Activated CD4-positive, alpha-beta T cell treated with anti-CD3 and anti-CD28 coated beads, Interleukin-2, amount 10 ng/mL, durations not matched to agents 7 days and 5 days (primary cell): ENCODE measurements around the gene APBB2. TPM values are rescaled to one million over a fixed set of nuclear protein-coding genes. Genes with fewer than 3 reads are reported as not detected.

Source experiments
- total RNA-seq, 2 experiments: library from RNA; stranded (reverse); gene quantifications; one replicate each; pipeline ENCODE4 v1.2.3, GENCODE V29; 2021

Gene APBB2
- total RNA-seq, 2 experiments from 2014 or later = 0.45 to 0.62 TPM

Other genes starting within 250 kb of the APBB2 start
- gene UCHL1, start 42.4 kb upstream of the APBB2 start, total RNA-seq = not detected